ENCODE measurements around the gene EIPR1.
"Not testable (repeated sequence)": the region's sequence is repeated elsewhere in the genome, so short reads cannot be mapped to it uniquely, and the experiment has no call there.

The EIPR1 gene

DNA sequence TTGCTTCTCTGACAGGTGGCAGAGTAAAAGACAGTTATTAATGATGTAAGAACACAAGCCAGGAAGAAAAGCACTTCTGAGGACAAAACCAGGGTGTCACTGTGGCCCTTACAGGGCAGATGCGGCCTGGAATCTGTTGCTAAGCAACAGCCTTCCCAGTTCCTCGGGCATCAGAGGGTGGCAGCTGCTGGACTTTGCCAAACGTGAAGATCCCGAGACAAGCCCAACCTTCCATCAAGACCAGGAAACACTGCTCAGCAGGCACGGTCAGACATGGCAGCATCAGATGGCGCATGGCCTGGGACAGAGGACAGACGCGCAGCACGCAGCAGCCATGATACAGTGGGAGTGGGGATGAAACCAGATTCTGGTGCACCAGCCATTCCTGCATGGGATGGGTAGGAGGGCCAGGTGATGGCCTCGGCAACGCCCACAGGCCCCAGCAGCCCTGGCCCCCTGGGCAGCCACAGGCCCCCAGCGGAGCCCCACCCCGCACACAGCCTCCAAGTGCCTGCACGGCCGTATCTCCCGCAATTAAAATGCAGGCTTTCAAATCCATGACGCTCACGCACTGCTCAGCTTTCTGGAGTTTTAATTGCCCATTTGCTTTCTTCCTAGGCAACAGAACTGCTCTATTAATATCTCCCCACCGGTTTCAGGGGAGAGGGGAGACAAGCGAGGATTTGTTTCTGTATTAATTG lies 89.0 kb downstream of the EIPR1 start:
- no peaks in the 10 kb centered on the region for H3K9me3 ChIP-seq (ENCODE audit: low read depth, low read length)
- H3K27ac ChIP-seq = no peak overlapping the region
- no peak for DNase-seq (ENCODE audit: low read depth, low spot score)
- no peak overlapping the region for H3K4me3 ChIP-seq
- no peak overlapping the region for H3K9ac ChIP-seq (ENCODE audit: insufficient read length)
- H3K36me3 ChIP-seq (ENCODE audit: insufficient read depth, low read length) = no peaks in the 10 kb centered on the region
- no peak for TF ChIP-seq FOXP2 (optimal IDR thresholded peaks at IDR 0.05; ENCODE audit: control extremely low read depth, extremely low read length, insufficient read depth)
- no peak for TF ChIP-seq POLR2AphosphoS5 (IDR thresholded peaks at IDR 0.05; ENCODE audit: borderline replicate concordance, low read depth, low read length)
- no peak for TF ChIP-seq EZH2 (IDR thresholded peaks at IDR 0.05)

DNA sequence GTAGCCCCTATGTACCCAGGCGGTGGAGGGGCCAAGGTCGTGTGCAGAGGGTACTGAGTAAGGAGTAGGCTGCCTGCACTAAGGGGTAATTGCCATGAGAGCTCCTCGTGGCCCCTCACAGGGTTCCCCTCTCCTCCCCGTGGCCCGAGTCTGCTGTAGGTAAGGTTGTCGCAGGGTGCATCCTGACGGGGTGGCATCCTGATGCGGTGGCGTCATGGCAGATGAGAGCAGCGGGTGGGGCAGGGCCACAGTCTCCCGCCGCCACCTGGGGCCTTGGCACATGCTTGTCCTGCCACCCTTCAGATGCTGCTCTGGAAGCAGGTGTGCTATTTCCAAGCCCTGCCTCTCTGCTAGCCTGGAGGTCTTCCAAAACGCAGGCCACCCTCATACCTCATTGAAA lies 89.7 kb downstream of the EIPR1 start:
- Histone ChIP-seq H3K27ac (no peak overlapping the region), H3K9ac (ENCODE audit: insufficient read length) (no peak overlapping the region), H3K36me3 (ENCODE audit: insufficient read depth, low read length) (no peaks in the 10 kb centered on the region), H3K9me3 (ENCODE audit: low read depth, low read length) (no peaks in the 10 kb centered on the region), H3K4me3 (no peak overlapping the region)
- no peak for TF ChIP-seq FOXP2 (optimal IDR thresholded peaks at IDR 0.05; ENCODE audit: control extremely low read depth, extremely low read length, insufficient read depth)
- TF ChIP-seq EZH2 (IDR thresholded peaks at IDR 0.05) = no peak
- no peak for TF ChIP-seq POLR2AphosphoS5 (IDR thresholded peaks at IDR 0.05; ENCODE audit: borderline replicate concordance, low read depth, low read length)
- no peak for DNase-seq (ENCODE audit: low read depth, low spot score)

DNA sequence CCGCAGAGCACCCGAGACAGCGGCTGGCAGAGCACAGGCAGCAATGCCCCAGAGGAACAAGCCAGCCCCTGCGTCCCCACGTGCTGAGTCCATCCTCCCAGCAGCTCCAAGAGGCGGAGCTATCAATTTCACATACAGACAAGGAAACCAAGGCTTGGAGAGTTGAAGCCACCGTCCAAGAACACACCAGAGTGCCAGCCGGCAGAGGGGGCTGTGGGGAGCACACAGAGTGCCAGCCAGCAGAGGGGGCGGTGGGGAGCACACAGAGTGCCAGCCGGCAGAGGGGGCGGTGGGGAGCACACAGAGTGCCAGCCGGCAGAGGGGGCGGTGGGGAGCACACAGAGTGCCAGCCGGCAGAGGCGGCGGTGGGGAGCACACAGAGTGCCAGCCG lies 91.0 kb downstream of the EIPR1 start:
- H3K9ac ChIP-seq (ENCODE audit: insufficient read length); H3K27ac ChIP-seq; DNase-seq (ENCODE audit: low read depth, low spot score); H3K4me3 ChIP-seq; H3K36me3 ChIP-seq (ENCODE audit: insufficient read depth, low read length); H3K9me3 ChIP-seq (ENCODE audit: low read depth, low read length): not testable (repeated sequence)

DNA sequence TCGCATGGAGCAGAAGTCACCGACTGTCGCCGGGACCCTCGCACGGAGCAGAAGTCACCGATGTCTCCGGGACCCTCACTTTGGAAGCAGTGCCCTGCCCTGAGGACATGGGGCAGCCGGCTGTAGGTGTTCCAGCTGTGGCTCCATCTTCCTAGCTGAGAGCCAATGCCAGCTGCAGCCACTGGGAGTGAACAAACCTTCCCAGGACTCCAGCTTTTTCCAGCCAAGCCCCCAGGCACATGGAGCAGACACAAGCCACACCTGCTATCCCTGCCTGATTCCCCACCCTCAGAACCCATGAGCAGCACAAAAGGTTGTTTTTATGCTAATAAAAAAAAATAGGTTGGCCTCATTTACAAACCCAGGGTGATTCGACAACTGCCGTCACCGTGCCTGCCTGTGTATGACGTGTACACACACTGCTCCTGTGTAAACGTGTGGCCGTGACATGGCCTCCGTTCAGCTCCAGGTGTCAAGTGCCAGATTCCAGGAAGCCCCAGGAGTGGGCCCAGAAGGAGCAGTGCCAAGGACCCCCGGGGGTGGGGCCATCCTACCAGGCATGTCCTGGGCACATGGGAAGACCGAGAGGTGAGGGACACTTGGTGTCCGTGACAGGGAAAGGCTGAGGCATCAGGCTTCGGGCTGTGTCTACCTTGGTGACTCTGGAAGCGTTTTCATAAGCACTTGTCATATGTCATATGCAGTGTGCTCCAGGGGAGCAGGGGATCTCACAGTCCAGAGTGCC lies 91.5 kb downstream of the EIPR1 start:
- H3K4me3 ChIP-seq = no peak overlapping the region
- no peaks in the 10 kb centered on the region for H3K36me3 ChIP-seq (ENCODE audit: insufficient read depth, low read length)
- no peak for TF ChIP-seq FOXP2 (optimal IDR thresholded peaks at IDR 0.05; ENCODE audit: control extremely low read depth, extremely low read length, insufficient read depth)
- H3K9me3 ChIP-seq (ENCODE audit: low read depth, low read length) = no peaks in the 10 kb centered on the region
- H3K9ac ChIP-seq (ENCODE audit: insufficient read length) = no peak overlapping the region
- DNase-seq (ENCODE audit: low read depth, low spot score) = no peak
- H3K27ac ChIP-seq = no peak overlapping the region

DNA sequence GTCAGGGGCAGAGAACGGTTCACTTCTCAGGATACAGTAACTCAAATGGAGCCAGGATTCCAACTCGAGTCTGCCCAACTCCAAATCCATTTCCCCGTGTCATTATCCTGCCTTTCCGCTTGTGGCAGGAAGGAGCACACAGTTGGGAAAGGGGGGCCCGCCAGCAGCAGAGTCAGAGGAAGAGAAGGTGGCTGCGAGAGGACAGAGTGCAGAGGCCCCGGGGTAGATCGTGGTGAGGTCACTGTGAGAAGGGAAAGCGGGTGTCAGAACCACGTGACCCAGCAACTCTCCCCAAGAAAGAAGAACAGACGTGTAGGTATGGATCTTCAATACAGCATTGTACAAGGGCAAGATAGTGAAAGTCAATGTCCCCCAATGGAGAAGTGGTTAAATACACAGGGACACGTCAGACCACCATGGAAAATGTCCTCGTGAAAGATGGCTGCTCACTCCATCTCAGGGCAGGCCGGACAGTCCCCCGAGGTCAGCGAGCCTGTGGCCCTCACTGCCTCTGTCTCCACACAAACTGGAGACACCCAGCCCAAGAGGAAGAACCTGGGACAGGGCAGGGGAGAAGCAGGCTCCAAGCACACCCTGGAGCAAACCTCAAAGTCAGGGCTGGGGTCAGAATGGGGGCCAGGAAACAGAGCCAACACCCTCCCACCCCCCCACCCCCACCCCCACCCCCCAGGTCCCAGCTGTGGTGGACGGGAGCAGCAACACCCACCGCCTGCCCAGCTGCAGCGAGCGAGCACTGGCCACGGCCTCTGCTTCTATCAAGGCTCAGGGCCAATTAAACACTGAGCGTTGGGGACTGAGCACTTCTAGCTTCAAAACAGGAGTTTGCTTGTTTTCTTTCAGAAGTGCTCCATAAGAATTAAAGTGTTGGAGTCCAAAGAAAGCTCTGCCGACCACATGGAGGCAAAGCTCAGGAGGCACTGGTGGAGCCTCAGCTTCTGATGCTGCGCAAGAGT lies 92.7 kb downstream of the EIPR1 start:
- H3K9me3 ChIP-seq (ENCODE audit: low read depth, low read length) = no peaks in the 10 kb centered on the region
- TF ChIP-seq EZH2 (IDR thresholded peaks at IDR 0.05) (no peak), FOXP2 (optimal IDR thresholded peaks at IDR 0.05; ENCODE audit: control extremely low read depth, extremely low read length, insufficient read depth) (no peak), POLR2AphosphoS5 (IDR thresholded peaks at IDR 0.05; ENCODE audit: borderline replicate concordance, low read depth, low read length) (no peak)
- H3K36me3 ChIP-seq (ENCODE audit: insufficient read depth, low read length) = no peaks in the 10 kb centered on the region
- H3K4me3 ChIP-seq = no peak overlapping the region
- no peak overlapping the region for H3K9ac ChIP-seq (ENCODE audit: insufficient read length)
- DNase-seq (ENCODE audit: low read depth, low spot score) = no peak
- H3K27ac ChIP-seq = no peak overlapping the region

DNA sequence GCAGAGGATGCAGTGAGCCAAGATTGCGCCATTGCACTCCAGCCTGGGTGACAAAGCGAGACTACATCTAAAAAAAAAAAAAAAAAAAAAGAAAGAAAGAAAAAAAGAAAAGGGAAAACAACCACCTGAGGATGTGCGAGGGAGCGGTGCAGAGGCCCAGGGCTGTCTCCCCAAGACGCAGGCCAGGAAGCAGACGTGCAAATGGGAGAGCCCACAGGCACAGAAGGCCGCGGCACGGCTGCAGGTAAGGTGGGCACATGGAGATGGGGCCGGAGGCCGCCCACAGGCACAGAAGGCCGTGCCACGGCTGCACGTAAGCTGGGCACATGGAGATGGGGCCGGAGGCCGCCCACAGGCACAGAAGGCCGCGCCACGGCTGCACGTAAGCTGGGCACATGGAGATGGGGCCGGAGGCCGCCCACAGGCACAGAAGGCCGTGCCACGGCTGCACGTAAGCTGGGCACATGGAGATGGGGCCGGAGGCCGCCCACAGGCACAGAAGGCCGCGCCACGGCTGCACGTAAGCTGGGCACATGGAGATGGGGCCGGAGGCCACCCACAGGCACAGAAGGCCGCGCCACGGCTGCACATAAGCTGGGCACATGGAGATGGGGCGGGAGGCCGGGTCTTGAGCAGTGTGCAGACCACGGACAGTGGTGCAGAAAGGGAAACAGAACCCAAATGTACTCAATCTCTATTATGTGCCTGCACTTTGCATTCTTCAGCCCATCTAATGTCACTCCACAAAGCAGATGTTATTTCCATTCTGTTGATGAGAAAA lies 93.6 kb downstream of the EIPR1 start:
- H3K9me3 ChIP-seq (ENCODE audit: low read depth, low read length); H3K27ac ChIP-seq; H3K4me3 ChIP-seq; H3K9ac ChIP-seq (ENCODE audit: insufficient read length); DNase-seq (ENCODE audit: low read depth, low spot score); H3K36me3 ChIP-seq (ENCODE audit: insufficient read depth, low read length): not testable (repeated sequence)

DNA sequence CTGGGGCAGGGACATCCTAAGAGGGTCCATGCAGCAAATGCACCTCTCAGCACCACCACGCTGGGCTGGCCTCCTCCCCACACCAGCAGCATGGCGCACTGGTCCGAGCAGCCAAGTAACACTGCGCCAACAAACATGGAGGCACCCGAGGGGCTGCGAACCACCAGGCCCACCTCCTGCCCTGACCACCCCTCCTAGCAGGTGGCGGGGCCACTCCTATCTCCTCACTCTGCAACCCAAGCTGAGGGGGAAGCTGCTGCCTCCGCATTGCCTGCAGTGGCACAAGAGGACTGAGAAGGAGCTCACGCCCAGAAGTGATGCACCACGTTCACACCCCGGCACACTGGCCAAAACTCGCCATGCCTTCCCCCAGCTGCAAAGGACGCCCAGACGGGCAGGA lies 94.4 kb downstream of the EIPR1 start:
- no peak for TF ChIP-seq EZH2 (IDR thresholded peaks at IDR 0.05)
- no peak for TF ChIP-seq POLR2AphosphoS5 (IDR thresholded peaks at IDR 0.05; ENCODE audit: borderline replicate concordance, low read depth, low read length)
- TF ChIP-seq FOXP2 (optimal IDR thresholded peaks at IDR 0.05; ENCODE audit: control extremely low read depth, extremely low read length, insufficient read depth) = no peak
- Histone ChIP-seq H3K36me3 (ENCODE audit: insufficient read depth, low read length) (no peaks in the 10 kb centered on the region), H3K4me3 (no peak overlapping the region), H3K27ac (no peak overlapping the region), H3K9ac (ENCODE audit: insufficient read length) (no peak overlapping the region), H3K9me3 (ENCODE audit: low read depth, low read length) (no peaks in the 10 kb centered on the region)
- no peak for DNase-seq (ENCODE audit: low read depth, low spot score)

Data from SK-N-MC (cell line).